ENCODE results near the gene NAE1.
"Not testable (repeated sequence)": the region's sequence is repeated elsewhere in the genome, so short reads cannot be mapped to it uniquely, and the experiment has no call there.

The NAE1 gene

DNA sequence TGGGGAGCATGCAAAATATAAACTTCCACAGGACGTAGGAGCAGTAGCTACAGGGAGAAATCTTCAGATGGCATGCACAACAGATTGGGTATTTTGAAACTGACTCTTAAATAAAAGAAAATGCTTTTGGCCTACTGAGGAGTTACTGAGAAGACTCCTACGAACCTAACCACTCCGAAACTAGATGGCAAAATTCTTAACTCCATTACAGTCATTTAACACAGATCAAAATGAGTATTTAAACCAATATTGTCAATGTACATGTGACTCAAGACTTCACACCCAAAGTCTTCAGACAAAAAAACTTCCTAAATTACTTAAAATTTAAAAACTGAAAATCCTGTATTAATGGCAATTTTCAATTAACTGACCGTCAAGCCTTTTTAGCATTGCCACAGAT, 21.0 kb downstream of the NAE1 start:
- in situ Hi-C loops (cut with HindIII; ENCODE audit: low sequenced_read_pairs) = loop anchor here (10.0 kb wide), 1 partner anchor 55 kb away; the partner anchor contains the start of gene DYNC1LI2

DNA sequence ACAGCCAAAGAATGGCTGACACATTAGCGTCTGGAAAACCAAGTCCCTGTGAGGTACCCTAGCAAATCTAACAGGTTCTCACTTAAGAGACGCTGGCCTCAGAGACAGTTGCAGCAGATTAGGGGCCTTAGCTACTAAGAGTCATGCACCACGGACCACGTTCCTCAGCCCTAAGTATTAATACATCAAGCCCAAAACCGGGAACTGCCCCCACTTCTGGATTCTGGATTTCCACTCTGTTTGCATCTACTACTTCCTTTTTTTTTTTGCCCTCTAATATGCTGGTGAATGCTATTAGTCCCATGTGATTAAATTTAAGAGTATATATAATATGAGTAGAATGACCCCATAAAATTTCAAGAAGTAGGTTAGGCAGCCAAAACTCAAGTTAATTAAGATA, 28.6 kb downstream of the NAE1 start:
- in situ Hi-C loops (cut with HindIII; ENCODE audit: low sequenced_read_pairs) = loop anchor here (10.0 kb wide), 1 partner anchor 47 kb away; the partner anchor contains the start of gene DYNC1LI2

GRCh38 chr16:66801320-66802105, 29.3 kb downstream of the NAE1 start, which contains the start of gene TERB1:
TERB1 (minus strand) TSS chr16:66801584; CDS start chr16:66796798, 4,786 bp downstream.
- in situ Hi-C loops (cut with HindIII; ENCODE audit: low sequenced_read_pairs) = loop anchor here (10.0 kb wide), 1 partner anchor 47 kb away; the partner anchor contains the start of gene DYNC1LI2

DNA sequence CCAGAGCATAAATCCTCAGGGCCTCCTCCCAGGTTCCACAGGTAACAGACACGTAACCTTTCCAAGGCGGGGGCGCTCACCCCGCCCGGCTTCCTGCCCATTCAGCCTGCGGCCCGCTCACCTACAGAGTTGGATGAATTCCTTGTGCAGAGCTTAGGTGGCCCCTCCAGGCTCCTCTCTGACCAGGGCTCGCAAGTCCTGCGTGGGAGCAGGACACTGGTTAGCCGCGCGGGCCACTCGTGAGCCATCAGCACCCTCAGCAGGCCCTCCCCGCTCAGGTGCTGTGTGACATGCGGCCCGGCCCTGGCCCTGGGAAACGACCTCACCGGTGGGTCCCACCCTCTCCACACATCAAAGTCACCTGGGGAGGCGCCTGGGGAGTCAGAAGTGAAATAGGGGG, 29.9 kb downstream of the NAE1 start:
- in situ Hi-C loops (cut with HindIII; ENCODE audit: low sequenced_read_pairs) = loop anchor here (10.0 kb wide), 1 partner anchor 46 kb away; the partner anchor contains the start of gene DYNC1LI2

DNA sequence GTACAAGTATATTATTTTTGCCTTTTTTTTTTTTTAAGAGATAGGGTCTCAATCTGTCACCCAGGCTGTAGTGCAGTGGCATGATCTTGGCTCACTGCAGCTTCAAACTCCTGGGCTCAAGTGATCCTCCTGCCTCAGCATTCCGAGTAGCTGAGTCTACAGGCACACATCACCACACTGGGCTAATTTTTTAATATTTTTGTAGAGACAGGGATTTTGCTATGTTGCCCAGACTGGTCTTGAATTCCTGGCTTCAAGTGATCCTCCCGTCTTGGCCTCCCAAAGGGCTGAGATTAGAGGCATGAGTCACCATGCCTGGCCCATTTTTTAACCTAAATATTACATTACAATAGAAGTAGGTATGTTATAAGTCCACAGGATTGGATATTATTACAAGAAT, 32.6 kb downstream of the NAE1 start:
- in situ Hi-C loops (cut with HindIII; ENCODE audit: low sequenced_read_pairs) = no loop called here

DNA sequence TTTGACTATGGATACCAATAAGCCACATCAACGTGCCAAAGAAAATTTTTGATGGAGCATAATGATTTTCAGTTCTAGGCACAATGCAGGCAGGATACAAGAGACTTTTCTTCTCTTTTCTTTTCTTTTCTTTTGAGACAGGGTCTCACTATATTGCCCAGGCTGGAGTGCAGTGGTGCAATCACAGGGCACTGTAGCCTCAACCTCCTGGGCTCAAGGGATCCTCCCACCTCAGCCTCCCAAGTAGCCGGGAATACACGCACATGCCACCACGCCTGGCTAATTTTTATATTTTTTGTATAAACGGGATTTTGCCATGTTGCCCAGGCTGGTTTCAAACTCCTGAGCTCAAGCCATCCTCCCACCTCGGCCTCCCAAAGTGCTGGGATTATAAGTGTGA, 36.8 kb downstream of the NAE1 start:
- in situ Hi-C loops (cut with HindIII; ENCODE audit: low sequenced_read_pairs) = not testable (repeated sequence)

GRCh38 chr16:66790130-66790733, 40.5 kb downstream of the NAE1 start:
- in situ Hi-C loops (cut with HindIII; ENCODE audit: low sequenced_read_pairs) = no loop called here

GRCh38 chr16:66787427-66787826, 43.3 kb downstream of the NAE1 start:
- in situ Hi-C loops (cut with HindIII; ENCODE audit: low sequenced_read_pairs) = no loop called here

GRCh38 chr16:66786551-66786950, 44.2 kb downstream of the NAE1 start:
- in situ Hi-C loops (cut with HindIII; ENCODE audit: low sequenced_read_pairs) = no loop called here

DNA sequence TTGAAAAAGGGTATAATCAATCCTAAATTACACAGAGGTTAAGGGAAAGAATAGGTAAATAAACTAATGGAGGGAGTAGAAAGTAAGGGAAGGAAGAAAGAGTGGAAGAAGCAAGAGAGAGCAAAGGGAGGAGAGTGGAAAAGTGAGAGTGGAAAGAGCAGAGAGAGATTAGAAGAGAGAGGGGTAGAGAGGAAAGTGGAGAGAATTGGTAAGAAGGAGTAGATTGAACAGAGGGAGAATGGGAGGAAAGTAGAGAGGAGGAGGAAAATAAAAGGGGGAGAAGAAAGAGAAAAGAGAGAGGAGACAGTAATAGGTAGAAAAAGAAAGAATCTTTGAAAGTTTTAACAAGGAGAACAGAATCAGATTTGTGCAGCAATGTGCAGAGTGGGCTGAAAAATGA, 54.3 kb downstream of the NAE1 start:
- in situ Hi-C loops (cut with HindIII; ENCODE audit: low sequenced_read_pairs) = no loop called here

GRCh38 chr16:66774981-66775380, 55.8 kb downstream of the NAE1 start:
- in situ Hi-C loops (cut with HindIII; ENCODE audit: low sequenced_read_pairs) = no loop called here

DNA sequence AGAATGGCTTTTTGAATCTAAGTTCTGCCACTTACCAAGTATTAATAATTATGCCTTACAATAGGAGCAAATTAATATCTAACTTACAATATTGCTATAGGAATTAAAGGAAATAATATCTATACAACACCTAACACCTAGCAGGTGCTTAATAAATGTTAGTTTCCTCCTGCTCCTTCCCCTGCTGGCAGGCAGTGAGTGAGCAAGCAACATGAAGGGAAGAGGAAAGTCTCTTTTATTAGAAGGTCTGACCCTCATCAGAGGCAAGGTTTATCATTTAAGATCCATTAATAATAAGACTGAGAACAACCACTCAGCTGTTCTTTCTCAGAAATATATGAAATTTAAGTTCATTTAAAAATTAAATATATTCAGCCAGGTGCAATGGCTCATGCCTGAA, 72.7 kb downstream of the NAE1 start:
- in situ Hi-C loops (cut with HindIII; ENCODE audit: low sequenced_read_pairs) = loop anchor here (10.0 kb wide), 1 partner anchor 47 kb away; the partner anchor contains the start of gene TERB1

DNA sequence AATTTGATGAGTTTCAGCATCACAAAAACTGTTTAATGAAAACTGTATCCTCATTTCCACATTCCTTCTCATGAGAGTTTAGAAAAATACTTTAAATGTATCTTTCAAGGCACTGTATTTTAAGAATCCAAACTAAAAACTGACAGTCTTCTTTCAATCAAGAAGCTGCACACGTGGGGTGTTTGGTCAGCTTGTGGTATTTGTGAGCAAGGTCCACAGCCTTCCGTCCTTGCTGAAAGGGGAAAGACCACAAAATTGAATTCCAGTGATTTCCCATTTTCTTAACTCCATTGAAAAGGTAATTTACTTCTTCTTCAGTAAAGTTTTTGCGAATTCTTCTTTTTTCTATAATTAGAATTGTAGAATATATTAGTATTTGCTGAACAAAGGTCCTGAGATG, 76.0 kb downstream of the NAE1 start:
- in situ Hi-C loops (cut with HindIII; ENCODE audit: low sequenced_read_pairs) = loop anchor here (10.0 kb wide), 1 partner anchor 50 kb away; the partner anchor contains the start of gene TERB1

DNA sequence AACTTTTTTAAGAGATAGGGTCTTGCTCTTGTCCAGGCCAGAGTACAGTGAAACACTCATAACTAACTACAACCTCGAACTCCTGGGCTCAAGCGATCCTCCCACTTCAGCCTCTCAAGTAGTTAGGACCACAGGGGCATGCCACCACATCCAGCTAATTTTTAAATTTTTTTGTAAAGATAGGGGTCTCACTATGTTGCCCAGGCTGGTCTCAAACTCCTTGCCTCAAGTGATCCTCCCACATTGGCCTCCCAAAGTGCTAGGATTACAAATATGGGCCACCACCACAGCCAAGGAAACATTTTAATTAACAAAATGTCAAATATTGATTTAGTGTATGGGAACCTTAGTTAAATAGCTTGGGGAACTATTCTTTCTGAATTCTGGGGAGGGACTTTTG, 76.6 kb downstream of the NAE1 start:
- in situ Hi-C loops (cut with HindIII; ENCODE audit: low sequenced_read_pairs) = loop anchor here (10.0 kb wide), 1 partner anchor 51 kb away; the partner anchor contains the start of gene TERB1

- in situ Hi-C loops (cut with HindIII; ENCODE audit: low sequenced_read_pairs) = loop anchor here (10.0 kb wide), 1 partner anchor 52 kb away; the partner anchor contains the start of gene TERB1
Observed at GRCh38 chr16:66752958-66753357, 77.8 kb downstream of the NAE1 start.

All from endothelial cell of hepatic sinusoid (primary cell).